ENCODE data around the gene TNP2. TPM values are rescaled to one million over a fixed set of nuclear protein-coding genes. Genes with fewer than 3 reads are reported as not detected.

TNP2 gene
- total RNA-seq, 4 donors from 2014 or later = not detected

DNA sequence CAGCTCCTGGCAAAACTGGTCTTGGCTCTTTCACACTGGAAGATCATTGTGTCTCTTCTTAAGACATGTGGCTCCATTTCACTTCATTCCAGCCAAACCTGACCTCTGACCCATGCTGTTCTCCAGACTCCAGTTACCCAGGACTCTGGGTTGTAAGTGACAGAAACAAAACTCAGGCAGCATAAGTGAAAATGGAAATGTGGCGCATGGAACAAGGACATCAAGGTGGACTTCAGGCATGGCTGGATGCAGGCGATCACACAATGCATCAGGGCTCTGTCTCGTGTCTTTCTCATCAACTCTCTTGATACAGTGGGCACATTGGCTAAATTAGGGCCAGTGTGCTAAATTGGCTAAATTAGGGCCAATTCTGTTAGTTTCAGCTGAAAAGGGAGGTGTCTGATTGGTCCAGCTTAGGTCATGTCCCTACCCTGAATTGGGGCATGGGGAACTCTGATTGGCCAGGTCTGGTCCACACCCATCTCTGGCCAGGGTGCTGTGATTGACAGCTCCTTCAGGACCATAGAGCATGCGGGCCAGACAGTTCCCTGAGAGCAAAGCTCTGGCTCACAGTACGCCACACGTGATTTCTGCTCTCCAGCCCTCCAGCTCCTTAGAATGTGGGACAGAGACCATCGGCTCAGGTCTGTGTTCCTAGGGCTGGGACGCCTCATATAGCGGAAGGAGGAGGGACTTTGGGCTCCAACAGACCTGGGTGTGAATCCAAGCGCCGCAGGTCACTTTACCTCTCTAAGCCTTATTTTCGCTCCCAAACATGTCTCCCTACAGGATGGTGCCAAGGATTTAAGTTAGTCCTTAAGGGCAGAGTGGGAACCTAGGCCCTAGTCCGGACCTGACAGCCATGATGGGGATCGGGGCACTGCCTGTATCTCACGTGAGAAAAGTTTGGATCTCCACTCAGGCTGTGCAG lies 30.6 kb downstream of the TNP2 start:
- WGBS = 97% methylated on average over 15 of the region's 15 CpGs
- no peak for TF ChIP-seq POLR2AphosphoS5 (IDR thresholded peaks at IDR 0.05)
- TF ChIP-seq, protein P1, sequence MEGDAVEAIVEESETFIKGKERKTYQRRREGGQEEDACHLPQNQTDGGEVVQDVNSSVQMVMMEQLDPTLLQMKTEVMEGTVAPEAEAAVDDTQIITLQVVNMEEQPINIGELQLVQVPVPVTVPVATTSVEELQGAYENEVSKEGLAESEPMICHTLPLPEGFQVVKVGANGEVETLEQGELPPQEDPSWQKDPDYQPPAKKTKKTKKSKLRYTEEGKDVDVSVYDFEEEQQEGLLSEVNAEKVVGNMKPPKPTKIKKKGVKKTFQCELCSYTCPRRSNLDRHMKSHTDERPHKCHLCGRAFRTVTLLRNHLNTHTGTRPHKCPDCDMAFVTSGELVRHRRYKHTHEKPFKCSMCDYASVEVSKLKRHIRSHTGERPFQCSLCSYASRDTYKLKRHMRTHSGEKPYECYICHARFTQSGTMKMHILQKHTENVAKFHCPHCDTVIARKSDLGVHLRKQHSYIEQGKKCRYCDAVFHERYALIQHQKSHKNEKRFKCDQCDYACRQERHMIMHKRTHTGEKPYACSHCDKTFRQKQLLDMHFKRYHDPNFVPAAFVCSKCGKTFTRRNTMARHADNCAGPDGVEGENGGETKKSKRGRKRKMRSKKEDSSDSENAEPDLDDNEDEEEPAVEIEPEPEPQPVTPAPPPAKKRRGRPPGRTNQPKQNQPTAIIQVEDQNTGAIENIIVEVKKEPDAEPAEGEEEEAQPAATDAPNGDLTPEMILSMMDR (IDR thresholded peaks at IDR 0.05) = no peak
- no peak for TF ChIP-seq POLR2A (IDR thresholded peaks at IDR 0.05)
- TF ChIP-seq EP300 (IDR thresholded peaks at IDR 0.05) = no peak
- no peak overlapping the region for H3K27ac ChIP-seq
- no peak overlapping the region for H3K4me3 ChIP-seq
- H3K36me3 ChIP-seq = no peaks in the 10 kb centered on the region
- no peaks in the 10 kb centered on the region for H3K27me3 ChIP-seq
- no peaks in the 10 kb centered on the region for H3K4me1 ChIP-seq
- no peaks in the 10 kb centered on the region for H3K9me3 ChIP-seq
- DNase-seq (ENCODE audit: low spot score in 2 of 2) = no peak

- no peaks in the 10 kb centered on the region for H3K27me3 ChIP-seq
- no peaks in the 10 kb centered on the region for H3K36me3 ChIP-seq
- TF ChIP-seq POLR2A (IDR thresholded peaks at IDR 0.05) = no peak
- TF ChIP-seq, protein P1 (IDR thresholded peaks at IDR 0.05) = no peak
- TF ChIP-seq POLR2AphosphoS5 (IDR thresholded peaks at IDR 0.05) = no peak
- TF ChIP-seq EP300 (IDR thresholded peaks at IDR 0.05) = no peak
- 67% methylated on average over 7 of the region's 10 CpGs for WGBS
- DNase-seq (ENCODE audit: low spot score in 2 of 2) = no peak
- H3K27ac ChIP-seq = no peak overlapping the region
- no peak overlapping the region for H3K4me3 ChIP-seq
- no peaks in the 10 kb centered on the region for H3K4me1 ChIP-seq
- H3K9me3 ChIP-seq = no peaks in the 10 kb centered on the region
These were observed 32.5 kb downstream of the TNP2 start for GRCh38 chr16:11236461-11237254.

GRCh38 chr16:11235703-11235991 lies 33.5 kb downstream of the TNP2 start:
- H3K9me3 ChIP-seq = no peaks in the 10 kb centered on the region
- no peak for DNase-seq (ENCODE audit: low spot score in 2 of 2)
- no peak for TF ChIP-seq EP300 (IDR thresholded peaks at IDR 0.05)
- TF ChIP-seq POLR2AphosphoS5 (IDR thresholded peaks at IDR 0.05) = no peak
- TF ChIP-seq, protein P1 (IDR thresholded peaks at IDR 0.05) = no peak
- 75% methylated on average over 5 of the region's 5 CpGs for WGBS
- H3K27me3 ChIP-seq = no peaks in the 10 kb centered on the region
- H3K36me3 ChIP-seq = no peaks in the 10 kb centered on the region
- no peak overlapping the region for H3K27ac ChIP-seq
- no peaks in the 10 kb centered on the region for H3K4me1 ChIP-seq
- H3K4me3 ChIP-seq = no peak overlapping the region

- Histone ChIP-seq H3K36me3 (no peaks in the 10 kb centered on the region), H3K27me3 (no peaks in the 10 kb centered on the region), H3K4me1 (no peaks in the 10 kb centered on the region), H3K27ac (no peak overlapping the region), H3K4me3 (no peak overlapping the region), H3K9me3 (no peaks in the 10 kb centered on the region)
- DNase-seq (ENCODE audit: low spot score in 2 of 2) = no peak
- TF ChIP-seq EP300 (IDR thresholded peaks at IDR 0.05) (no peak), POLR2A (IDR thresholded peaks at IDR 0.05) (no peak), POLR2AphosphoS5 (IDR thresholded peaks at IDR 0.05) (no peak)
- TF ChIP-seq, protein P1 (IDR thresholded peaks at IDR 0.05) = no peak
- 92% methylated on average over 13 of the region's 13 CpGs for WGBS
These were observed 34.0 kb downstream of the TNP2 start for GRCh38 chr16:11234884-11235702.
